Forelimb muscle (tissue), 1 donor: ENCODE data around the gene FOXK2. TPM values are rescaled to one million over a fixed set of nuclear protein-coding genes. Genes with fewer than 3 reads are reported as not detected.

ENCODE experiments used
- DNase-seq: peaks from one replicate; pipeline ENCODE4 v3.0.0-alpha.2; 2013; ENCODE audit warnings: low read depth
- polyA plus RNA-seq: library from polyadenylated mRNA; unstranded; fragments of 120-200 nt; gene quantifications from one replicate; pipeline ENCODE4 v1.2.1, GENCODE V29; 2013; ENCODE audit not compliant: insufficient read length

Gene FOXK2
- polyA plus RNA-seq, 1 donor: 37.9 TPM

GRCh38 chr17:82638183-82638773, 118.7 kb downstream of the FOXK2 start:
- no peak for DNase-seq

- DNase-seq: no peak
These were observed 120.1 kb downstream of the FOXK2 start for GRCh38 chr17:82639628-82640027.

DNA sequence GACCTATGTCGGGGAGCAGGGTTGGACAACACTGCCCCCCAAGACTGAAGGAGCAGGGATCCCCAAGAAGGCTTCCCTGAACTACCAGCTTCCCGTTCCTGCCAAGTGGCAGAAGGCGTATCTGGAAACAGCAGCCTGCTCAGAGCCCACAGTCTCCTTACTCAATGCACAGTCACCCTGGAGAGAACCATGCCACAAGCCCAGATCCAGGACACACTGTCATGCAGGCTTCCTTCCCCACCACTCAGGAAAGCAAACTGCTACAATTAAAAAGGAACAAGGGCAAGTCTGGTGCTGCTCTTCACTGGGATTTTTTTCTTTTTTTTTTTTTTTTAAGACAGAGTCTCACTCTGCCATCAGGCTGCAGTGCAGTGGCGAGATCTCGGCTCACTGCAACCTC, 120.5 kb downstream of the FOXK2 start:
- no peak for DNase-seq

- DNase-seq: no peak
These were observed 122.5 kb downstream of the FOXK2 start for GRCh38 chr17:82642022-82642421.

DNA sequence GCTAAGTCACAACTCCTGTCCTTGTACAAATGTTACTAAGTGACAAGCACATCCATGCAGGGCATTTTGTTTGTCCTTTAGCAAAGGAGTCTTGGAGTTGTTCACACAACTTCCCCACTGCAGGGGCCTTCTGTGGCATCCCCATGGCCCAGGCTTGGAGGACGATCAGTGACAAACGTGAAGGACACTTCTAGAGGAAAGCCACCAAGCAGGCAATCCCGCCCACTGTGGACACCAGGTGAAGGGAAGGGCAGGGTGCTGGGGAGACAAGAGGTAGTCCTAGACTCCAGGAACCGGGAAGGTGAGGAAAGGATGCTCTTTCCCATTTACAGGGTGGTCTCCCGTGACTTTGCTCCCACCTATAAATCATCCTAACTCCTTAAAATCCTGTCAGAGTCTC, 124.6 kb downstream of the FOXK2 start:
- DNase-seq: no peak

DNA sequence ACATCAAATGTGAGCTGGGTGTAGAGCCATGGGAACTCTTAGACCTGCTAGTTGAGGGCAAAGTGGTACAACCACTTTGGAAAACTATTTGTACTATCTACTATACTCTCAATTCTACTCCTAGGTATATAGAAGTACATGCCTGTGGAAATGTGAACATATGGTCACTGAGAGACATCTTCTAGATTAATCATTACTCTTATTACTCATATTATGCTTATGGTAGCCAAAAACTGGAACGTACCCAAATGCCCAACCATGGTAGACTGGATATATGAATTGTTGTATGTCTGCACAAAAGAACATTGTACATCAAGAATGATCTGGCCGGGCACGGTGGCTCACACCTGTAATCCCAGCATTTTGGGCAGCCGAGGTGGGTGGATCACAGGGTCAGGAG, 126.0 kb downstream of the FOXK2 start:
- no peak for DNase-seq

GRCh38 chr17:82647593-82648164, 128.1 kb downstream of the FOXK2 start:
- no peak for DNase-seq

DNA sequence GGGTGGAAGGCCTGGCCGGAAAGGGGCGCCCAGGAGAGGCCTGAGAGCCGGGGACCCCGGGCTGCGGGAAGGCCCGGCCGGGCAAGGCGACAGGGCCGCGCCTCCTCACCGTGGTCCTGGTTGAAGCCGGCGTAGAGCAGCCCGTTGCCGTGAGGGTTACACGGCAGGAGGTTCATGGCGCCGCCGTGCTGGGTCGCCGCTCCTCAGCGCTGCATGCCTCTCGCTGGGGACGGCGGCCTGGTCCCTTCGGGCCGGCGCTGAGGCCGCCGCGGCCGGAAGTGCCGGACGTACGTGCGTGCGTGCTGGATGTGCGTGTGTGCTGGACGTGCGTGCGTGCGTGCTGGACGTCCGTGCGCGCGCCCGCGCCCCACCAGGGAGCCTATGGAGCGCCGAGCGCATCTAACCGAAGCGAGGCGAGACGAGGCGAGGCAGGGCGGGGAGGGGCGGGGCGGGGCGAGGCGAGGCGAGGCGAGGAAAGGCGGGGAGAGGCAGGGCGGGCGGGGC, 128.7 kb downstream of the FOXK2 start, which contains the start of gene WDR45B:
Gene WDR45B, minus strand, starts transcription at position 280 of the 504 bp plus-strand sequence. Its CDS starts 104 bp downstream, at position 176.
- DNase-seq: peak; percentile 85

- DNase-seq: no peak
These were observed 129.3 kb downstream of the FOXK2 start for GRCh38 chr17:82648742-82649331.

DNA sequence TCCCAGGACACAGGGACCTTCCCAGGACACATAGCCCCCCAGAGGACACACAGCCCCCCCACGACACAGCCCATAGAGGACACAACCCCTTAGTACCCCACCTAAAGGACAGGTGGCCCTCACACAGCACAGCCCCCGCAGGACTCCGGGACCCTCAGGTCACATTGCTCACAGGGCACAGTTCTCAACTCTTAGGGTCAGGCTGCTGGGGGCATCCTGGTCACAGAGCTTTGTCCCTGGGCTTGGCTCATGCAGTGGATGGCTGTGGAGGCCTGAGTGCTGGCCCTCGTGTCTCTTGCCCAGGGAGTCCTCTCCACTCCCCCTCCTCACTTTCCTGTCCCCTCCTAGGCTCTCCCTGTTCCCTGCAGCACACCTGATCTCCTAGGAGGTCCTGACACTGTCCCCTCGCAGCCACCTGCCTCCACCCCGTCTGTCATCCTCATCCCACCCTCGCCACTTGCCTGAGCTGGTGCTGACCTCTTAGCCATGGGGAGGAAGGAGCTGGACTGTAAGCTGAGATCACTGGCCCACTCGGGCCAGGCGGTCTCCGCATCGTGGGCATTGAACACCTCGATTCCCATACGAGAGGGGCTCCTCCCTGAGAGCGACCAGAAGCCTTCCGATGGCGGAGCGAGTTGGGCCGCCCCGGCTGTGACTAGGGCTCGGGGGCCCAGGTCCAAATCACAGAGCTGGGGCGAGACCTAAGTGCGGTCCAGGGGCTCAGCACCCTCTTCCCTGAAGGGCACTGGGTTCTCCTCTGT, 130.1 kb downstream of the FOXK2 start:
- DNase-seq: no peak

DNA sequence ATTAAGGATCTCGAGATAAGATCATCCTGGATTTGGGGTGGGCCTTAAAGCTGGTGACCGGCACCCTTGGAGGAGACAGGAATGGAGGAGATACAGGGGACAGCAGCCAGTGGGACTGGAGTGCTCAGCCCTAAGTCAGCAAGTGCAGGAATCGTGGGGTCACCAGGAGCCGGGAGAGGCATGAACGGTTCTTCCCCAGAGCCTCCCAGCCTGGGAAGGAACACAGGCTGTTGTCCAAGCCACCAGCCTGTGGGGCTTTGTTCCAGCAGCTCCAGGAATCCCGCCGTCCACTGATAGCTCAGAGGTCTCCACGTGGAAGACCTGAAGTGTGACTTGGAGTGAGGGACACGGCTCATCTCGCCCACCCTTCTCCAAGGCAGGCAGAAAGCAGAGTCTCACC, 131.2 kb downstream of the FOXK2 start:
- DNase-seq: no peak

GRCh38 chr17:82653651-82654528, 134.4 kb downstream of the FOXK2 start:
- no peak for DNase-seq

Other genes starting within 250 kb of the FOXK2 start
- gene CSNK1D, start 246.0 kb upstream of the FOXK2 start, polyA plus RNA-seq: 63.5 TPM
- gene CD7, start 202.1 kb upstream of the FOXK2 start, polyA plus RNA-seq: 0.43 TPM
- gene SECTM1, start 186.0 kb upstream of the FOXK2 start, polyA plus RNA-seq: 3.3 TPM
- gene TEX19, start 160.5 kb upstream of the FOXK2 start, polyA plus RNA-seq: not detected
- 5.8 TPM for gene UTS2R, start 148.0 kb upstream of the FOXK2 start, polyA plus RNA-seq
- 19.6 TPM for gene HEXD, start 101.4 kb upstream of the FOXK2 start, polyA plus RNA-seq
- 17.9 TPM for gene OGFOD3, start 101.1 kb upstream of the FOXK2 start, polyA plus RNA-seq
- gene CYBC1, start 69.0 kb upstream of the FOXK2 start, polyA plus RNA-seq: 25.2 TPM
- 60.0 TPM for gene NARF, start 61.0 kb upstream of the FOXK2 start, polyA plus RNA-seq
- gene WDR45B, start 128.7 kb downstream of the FOXK2 start, polyA plus RNA-seq: 56.1 TPM
- 48.8 TPM for gene RAB40B, start 179.0 kb downstream of the FOXK2 start, polyA plus RNA-seq
- 31.0 TPM for gene FN3KRP, start 197.0 kb downstream of the FOXK2 start, polyA plus RNA-seq
- gene FN3K, start 215.9 kb downstream of the FOXK2 start, polyA plus RNA-seq: 19.1 TPM
- 54.9 TPM for gene TBCD, start 232.3 kb downstream of the FOXK2 start, polyA plus RNA-seq